GM13977 (cell line): Measurements from ENCODE around the gene SULF2.

ENCODE experiments used
- DNase-seq: peaks from one replicate; pipeline ENCODE4 v3.0.0; 2012; ENCODE audit warnings: low spot score
- CTCF ChIP-seq: IDR thresholded peaks from 2 replicates; pipeline ENCODE4 v1.5.1; 2012; ENCODE audit warnings: mild to moderate bottlenecking, control low read depth; ENCODE audit not compliant: insufficient read depth; ENCODE audit errors: extremely low read depth, missing control alignments
- in situ Hi-C: fragments of 300-500 bp; cut with MboI; formaldehyde crosslinking; loops from one replicate; pipeline ENCODE4 v1.12.0; 2022; ENCODE audit warnings: low sequenced_read_pairs, low pct_unique_long_range_greater_than_20kb, mixed read lengths, inconsistent platforms; ENCODE audit not compliant: unreplicated experiment

SULF2 gene

GRCh38 chr20:47773371-47773786 lies 11.9 kb downstream of the SULF2 start:
- DNase-seq = no peak
- in situ Hi-C loops = no loop called here
- no peak for TF ChIP-seq CTCF

- no peak for DNase-seq
- in situ Hi-C loops = no loop called here
- TF ChIP-seq CTCF = no peak
These were observed 14.3 kb downstream of the SULF2 start for GRCh38 chr20:47770935-47771334.

GRCh38 chr20:47768016-47768824 lies 17.1 kb downstream of the SULF2 start:
- in situ Hi-C loops = no loop called here

GRCh38 chr20:47765691-47766594 lies 19.3 kb downstream of the SULF2 start:
- in situ Hi-C loops = no loop called here
- TF ChIP-seq CTCF = no peak
- DNase-seq = no peak

More at GRCh38 chr20:47768016-47768824, 17.1 kb downstream of the SULF2 start:
- no peak for TF ChIP-seq CTCF
- no peak for DNase-seq

GRCh38 chr20:47765271-47765670 lies 20.0 kb downstream of the SULF2 start:
- no peak for DNase-seq
- in situ Hi-C loops = no loop called here
- no peak for TF ChIP-seq CTCF

GRCh38 chr20:47764154-47764733 lies 21.0 kb downstream of the SULF2 start:
- no peak for TF ChIP-seq CTCF
- peak; percentile 41 for DNase-seq
- in situ Hi-C loops = no loop called here
